NCI-H748 (cell line): Measurements from ENCODE around the gene YWHAG.
"Not testable (repeated sequence)": the region's sequence is repeated elsewhere in the genome, so short reads cannot be mapped to it uniquely, and the experiment has no call there.

Source experiments
- DNase-seq: peaks from one replicate; lab custom pipeline; 2025; ENCODE audit not compliant: unreplicated experiment; lab: John Stamatoyannopoulos, UW

The YWHAG gene

GRCh38 chr7:76325811-76326210 is 33.0 kb downstream of the YWHAG start:
- no peak for DNase-seq

GRCh38 chr7:76325092-76325491 is 33.7 kb downstream of the YWHAG start:
- no peak for DNase-seq

GRCh38 chr7:76318488-76319353 is 40.1 kb downstream of the YWHAG start:
- DNase-seq, result peak; percentile 68

- DNase-seq, result peak; percentile 99
Measured at GRCh38 chr7:76317782-76318487, 40.9 kb downstream of the YWHAG start.

- no peak for DNase-seq
Measured at GRCh38 chr7:76316984-76317781, 41.6 kb downstream of the YWHAG start.

GRCh38 chr7:76315364-76315763 is 43.4 kb downstream of the YWHAG start:
- DNase-seq, result no peak

GRCh38 chr7:76314740-76315139 is 44.1 kb downstream of the YWHAG start:
- DNase-seq, result not testable (repeated sequence)

- peak; percentile 89 for DNase-seq
Measured at GRCh38 chr7:76314042-76314721, 44.6 kb downstream of the YWHAG start.

GRCh38 chr7:76311838-76312237 is 47.0 kb downstream of the YWHAG start:
- DNase-seq, result not testable (repeated sequence)

GRCh38 chr7:76310102-76310957 is 48.5 kb downstream of the YWHAG start:
- DNase-seq, result peak; percentile 68

GRCh38 chr7:76309341-76310101 is 49.3 kb downstream of the YWHAG start:
- DNase-seq, result not testable (repeated sequence)

GRCh38 chr7:76308874-76309273 is 49.9 kb downstream of the YWHAG start:
- DNase-seq, result not testable (repeated sequence)

- DNase-seq, result no peak
Measured at GRCh38 chr7:76304888-76305375, 53.9 kb downstream of the YWHAG start.

- DNase-seq, result peak; percentile 84
Measured at GRCh38 chr7:76303202-76304147, 55.3 kb downstream of the YWHAG start.

- DNase-seq, result peak; percentile 87
Measured at GRCh38 chr7:76302347-76303201, 56.2 kb downstream of the YWHAG start, which contains the start of gene HSPB1. TSS of gene HSPB1 (plus strand) at chr7:76302673. CDS start at chr7:76302713, 40 bp downstream.

- no peak for DNase-seq
Measured at GRCh38 chr7:76301000-76301399, 57.8 kb downstream of the YWHAG start.
